GM19455 (cell line): ENCODE results near the gene GOLGA6C.
"Not testable (repeated sequence)": the region's sequence is repeated elsewhere in the genome, so short reads cannot be mapped to it uniquely, and the experiment has no call there.

Experiments used
- ATAC-seq: cut with Tn5 transposase; IDR thresholded peaks from one replicate; pipeline ENCODE4 v1.9.1; 2021; ENCODE audit not compliant: unreplicated experiment

The GOLGA6C gene

GRCh38 chr15:75227112-75227511 lies 31.0 kb upstream of the GOLGA6C start:
- not testable (repeated sequence) for ATAC-seq

GRCh38 chr15:75227663-75228280 lies 30.4 kb upstream of the GOLGA6C start:
- no peak for ATAC-seq

DNA sequence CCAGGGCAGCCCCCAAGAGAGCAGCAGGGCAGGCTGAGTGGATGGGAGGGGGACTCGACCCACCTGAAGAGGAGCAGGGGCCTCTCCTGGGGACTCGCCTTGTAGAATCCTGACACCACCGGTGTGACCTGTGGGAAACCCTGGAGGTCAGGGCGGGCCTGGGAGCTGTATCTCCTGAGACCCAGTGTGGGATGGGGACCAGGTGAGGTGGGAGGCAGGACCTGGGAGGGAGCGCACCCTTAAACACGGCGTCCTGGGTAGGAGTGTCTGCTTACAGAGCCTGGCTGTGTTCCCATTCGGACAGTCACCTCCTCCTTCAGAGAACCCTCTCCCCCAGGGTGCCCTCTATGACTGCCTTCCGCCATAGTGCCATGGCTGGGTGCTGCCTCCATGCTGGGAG lies 29.3 kb upstream of the GOLGA6C start:
- ATAC-seq: no peak

DNA sequence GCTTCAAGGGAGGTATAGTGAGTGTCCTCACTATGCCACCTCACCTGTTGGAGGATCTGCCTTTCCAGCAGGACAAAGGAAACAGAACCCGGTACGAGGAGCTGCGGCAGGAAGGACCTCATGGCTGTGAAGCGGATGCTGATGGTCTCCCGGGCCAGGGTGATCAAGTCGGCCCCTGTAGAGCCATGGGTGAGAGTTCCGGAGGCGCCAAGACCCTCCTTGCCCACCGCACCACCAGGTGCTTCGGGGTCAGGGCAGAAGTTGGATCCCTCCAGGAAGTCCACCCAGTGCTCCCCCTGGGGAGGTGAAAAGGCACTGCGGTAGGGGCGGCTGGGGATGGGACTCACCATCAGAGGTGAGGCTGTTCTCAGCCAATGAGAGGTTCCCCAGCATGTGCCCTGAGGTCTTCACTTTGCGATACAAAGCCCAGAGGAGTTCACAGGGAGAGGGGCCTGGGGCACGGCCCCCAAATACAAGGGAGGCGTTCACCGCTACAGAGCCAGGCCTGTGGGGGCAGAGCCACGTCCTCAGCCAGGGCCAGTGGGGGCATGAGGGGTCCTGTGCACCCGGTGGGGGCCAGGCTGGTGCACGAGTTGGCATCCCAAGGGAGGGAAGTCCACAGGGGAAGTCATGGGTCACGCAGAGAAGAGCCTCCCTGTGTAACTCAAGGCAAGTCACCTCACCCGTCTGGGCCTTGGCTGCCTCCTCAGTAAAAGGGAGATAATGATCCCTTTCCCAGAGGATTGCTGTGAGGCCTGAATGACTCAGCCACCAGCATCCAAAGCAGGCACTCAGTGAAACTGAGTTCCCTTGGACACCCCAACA lies 28.7 kb upstream of the GOLGA6C start:
- no peak for ATAC-seq

- ATAC-seq: no peak
Measured at GRCh38 chr15:75230016-75230343, 28.2 kb upstream of the GOLGA6C start.

DNA sequence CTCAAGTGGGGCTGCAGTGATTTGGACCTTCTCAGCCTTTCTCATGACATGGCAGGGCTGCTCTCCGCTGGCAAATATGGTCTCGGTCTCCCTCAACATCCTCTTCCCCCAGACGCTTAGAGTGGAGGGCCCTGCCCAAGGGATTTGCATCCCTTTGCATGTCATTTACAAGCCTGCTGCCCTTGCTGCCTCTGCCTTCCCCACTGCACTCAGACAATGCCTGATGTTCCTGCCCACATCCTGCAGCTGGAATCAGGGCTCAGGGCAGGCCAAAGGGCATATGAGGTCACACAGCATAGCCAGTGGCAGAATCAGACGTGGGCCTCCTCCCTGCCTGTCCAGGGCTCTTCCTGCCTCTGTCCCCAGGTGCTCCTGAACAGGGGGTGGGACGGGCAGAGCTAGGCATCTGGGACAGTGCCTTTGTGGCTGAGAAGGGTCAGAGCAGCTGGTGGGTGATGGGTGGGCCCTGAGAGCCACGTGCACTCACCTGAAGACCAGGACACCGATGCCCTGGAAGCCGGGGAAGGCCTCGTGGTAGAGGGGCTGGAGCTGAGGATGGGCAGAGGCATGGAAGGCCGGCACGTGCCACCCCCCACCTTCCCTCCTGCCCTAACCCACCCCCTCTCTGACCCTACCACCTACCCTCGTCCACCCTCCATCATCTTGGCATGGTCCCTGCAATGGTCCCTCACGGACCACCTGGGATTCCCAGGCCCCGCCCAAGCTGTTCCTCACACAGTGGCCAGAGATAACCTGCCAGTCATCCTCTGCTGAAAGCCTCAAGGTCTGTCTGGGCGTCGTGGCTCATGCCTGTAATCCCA lies 27.4 kb upstream of the GOLGA6C start:
- no peak for ATAC-seq

DNA sequence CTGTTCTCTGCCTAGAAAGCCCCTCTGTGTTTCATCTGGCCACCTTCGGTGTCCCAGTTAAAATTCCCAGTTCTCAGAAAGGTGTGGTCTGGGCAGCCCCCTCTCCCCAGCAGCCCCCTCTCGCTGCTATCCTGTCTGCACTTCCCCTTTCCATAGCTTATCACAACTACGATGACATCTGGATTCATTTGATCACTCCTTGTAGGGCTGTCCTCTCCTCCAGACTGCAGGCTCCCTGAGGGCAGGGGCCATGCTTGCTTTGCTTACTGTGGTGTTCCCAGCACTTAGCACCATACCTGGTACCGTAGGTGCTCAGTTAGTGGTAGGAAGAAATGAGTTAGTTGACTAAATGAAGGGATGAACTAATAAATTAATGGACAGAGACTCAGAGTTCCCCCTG lies 26.3 kb upstream of the GOLGA6C start:
- no peak for ATAC-seq

DNA sequence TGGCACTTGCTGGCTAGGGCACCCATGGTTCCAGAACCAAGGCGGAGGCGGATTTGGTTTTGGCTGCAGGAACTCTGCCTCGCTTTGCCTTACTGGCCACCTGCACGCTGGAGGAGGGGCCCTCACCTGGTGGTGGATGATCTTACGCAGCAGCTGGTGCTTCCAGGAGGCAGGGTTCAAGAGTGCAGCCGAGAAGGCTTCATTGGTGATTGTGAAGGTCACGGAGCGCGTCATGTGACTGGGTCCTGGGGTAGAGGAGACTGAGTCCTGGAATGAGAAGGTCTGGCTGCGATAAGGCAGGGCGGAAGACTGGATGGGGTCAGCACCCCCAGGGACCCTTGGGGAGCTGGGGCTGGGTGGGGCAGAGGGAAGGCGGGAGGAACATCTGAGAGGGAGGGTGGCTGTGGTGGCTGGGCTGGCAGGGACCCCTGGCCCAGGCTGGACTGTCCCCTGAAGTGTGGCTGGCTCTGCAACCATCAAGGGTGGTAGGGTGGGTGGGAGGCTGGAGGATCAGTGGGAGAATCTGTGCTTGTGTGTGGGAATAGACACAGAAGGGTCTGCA lies 25.8 kb upstream of the GOLGA6C start:
- no peak for ATAC-seq

DNA sequence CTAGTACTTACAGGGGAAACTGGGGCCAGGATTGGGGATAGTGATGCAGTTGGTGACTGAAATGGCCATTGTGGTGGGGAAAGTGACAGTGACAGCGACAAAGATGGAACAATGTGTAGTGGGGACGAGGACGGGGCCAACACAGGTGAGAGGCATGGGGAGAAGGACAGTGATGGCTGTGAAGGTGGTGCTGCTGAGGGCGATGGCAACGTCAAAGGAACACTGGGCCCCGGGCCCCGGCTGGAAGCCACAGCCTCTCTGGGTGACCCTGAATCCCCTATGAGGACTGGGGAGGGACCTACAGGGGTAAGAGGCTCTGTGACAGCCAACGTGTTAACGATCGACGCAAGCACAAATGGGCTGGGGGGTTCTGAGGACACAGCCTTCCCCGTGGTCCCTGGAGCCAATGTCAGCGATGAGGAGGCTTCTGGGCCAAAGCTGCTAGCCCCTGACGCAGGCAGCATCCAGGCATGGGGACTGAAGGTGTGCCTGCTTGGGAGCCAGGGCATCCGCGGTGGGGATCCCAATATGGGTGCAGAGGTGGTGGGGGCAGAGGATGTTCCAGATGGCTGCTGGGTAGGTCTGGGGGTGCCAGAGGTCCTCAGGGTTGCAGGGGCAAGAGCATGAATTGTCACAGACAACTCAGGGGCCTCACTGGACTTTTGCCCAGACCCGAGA lies 25.2 kb upstream of the GOLGA6C start:
- ATAC-seq: no peak

DNA sequence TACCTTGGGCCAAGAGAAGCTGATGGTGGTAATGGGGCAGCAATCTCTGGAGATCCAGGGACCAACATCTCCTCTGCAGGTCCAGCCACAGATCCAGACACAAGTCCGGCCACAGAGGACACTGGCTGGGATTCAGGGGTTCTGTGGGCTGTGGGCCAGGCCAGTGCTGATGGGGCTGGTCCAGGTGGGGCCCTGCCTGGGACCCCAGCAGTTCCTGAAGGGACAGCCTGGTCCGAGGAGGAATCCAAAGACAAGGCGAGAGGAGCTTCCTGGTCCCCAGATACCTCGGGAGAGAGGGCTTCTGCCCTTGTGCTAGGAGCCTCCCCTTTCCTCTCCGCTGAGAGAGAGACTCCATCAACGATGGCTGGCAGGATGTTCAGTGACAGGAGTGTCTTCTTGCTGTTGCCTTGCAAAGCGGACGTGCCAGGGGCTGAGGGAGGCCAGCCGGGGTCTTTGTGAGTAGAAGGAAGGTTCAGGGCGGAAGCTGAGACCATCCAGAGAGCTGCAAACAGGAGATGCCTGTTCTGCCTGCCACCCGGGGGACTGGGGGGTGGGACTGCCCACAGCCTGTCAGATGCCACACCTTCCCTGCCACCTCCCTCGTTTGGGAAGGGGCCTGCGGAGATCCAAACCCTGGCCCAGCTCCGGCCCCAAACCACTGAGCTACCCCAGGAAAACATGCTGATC lies 24.5 kb upstream of the GOLGA6C start:
- ATAC-seq: no peak

DNA sequence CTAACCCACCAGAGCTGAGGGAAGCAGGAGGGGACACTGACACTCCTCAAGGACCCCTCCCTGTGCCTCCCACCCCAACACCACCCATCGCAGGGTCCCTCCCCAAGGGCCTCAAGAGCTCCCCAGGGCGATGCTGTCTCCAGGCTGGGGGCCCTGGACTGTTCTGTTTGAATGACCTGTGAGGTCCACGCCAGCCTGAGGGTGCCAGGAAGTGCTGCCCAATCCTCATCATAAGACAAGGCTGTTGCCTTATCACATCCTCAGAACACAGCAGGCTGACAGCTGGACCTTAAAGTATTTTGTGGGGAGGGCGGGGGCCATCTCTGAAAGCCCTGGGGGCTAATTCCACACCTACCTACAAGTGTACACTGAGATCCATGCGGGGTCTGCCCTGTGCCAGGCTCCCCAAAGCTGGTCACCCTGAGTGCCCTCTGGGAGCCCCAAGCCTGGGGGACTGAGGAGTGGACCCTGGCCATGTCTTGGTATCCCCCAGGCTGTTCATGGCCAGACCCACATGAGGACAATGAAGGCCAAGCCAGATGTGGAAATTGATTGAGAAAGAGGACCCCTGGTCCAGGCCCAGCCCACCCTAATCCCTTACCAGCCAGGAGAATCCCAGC lies 23.8 kb upstream of the GOLGA6C start:
- ATAC-seq: no peak

DNA sequence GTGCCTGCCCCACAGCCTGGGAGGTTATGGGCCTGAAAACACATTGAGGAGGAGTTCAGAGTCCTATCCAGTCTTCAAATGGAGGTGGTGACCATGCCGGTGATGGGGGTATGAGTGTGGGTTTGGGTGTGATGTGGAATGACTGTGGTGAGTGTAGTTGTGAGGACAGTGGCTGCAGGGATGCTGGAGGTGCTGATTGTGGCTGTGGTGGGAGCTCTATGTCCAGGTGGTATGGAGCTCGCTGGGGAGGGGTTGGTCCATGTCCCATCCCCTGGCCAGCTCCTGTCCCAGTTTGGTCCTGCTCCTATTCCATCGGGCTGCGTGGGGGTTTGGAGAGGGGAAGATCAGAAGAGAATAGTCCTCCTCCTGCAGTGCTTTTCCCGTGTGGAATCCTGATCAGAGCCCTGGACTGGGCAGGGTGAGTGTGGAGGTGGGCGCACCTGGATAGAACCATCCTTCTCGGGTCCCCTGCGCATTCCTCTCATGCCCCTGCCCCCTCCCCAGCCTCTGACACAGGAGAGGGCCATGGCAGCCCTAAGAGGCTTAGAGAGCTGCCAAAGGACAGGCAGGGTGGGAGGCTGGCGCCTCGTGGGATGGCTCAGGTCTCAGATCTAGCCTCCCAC lies 23.0 kb upstream of the GOLGA6C start:
- ATAC-seq: no peak

DNA sequence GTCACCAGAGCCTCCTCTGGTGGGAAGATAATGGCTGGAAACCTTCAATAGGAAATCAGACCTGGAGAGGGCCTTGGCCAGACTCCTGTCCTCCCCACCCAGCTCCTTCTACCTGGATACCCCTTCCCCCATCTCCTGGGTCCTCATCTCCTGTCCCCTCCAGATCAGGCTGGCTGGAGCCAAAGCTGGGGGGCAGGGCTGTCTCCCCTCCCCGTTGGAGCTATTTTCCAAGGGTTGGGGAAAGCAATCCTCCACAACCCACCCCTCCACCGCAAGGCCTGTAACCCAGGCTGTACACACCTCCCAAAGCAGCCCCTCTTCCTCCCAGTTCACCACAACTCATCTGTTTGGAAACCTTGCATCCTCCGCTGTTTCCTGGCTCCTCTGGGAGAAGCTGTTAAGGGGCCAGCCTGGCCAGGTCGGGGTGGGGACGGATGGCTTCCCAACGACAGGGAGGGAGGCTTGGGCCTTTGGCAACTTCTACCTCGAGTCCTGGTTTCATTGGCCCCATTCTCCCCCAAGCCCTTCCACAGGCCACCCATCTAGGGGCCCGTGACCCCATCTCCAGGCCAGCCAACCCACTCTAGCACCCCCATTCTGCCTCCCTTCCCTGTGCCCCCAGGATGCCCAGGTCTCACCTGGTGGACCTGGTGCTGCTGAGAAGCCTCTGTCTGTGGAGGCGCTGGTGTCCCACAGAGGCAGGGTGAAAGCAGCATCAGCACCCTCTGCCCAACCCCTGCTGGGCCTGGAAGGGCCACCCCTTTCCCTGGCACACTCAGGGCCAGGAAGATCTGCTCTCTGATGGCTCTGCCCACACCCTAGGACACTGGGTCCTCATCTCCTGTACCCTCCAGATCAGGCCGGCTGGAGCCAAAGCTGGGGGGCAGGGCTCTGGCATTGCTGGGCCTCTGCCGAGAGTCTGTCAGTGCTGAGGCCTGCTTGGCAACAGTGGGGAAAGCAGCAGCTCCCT lies 22.1 kb upstream of the GOLGA6C start:
- ATAC-seq: no peak

DNA sequence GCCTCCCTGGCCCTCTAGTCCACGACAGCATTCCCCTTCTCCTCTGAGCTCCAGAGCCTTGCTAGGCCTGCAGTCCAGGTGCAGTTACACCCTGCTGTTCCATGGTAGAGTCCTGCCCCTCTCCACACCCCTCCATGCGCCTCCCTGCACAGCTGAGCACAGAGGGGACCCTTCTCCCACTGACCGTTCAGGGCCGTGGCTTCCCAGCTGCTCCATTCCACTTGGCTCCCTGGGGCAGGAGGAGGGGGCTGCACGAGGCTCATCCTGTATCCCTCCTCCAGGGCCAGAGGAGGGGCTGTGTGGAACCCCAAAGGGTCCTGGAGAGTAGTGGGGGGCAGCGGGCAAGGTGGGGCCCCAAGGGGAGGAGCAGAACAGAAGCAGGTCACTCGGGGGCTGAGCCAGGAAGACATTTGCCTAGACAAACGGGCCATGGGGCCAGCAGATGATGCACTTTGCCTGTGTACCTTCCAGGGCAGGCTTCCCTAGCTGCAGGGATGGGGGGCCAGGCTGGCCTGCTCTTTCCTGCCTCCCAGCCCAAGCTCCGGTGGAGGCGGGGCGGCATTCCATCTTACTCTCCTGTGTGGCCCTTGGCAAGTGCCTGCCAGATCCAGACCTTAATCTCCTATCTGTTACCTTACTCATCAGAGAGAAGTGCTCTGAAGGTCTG lies 20.7 kb upstream of the GOLGA6C start:
- ATAC-seq: no peak

- no peak for ATAC-seq
Measured at GRCh38 chr15:75238150-75238549, 20.0 kb upstream of the GOLGA6C start.

GRCh38 chr15:75245741-75246140 lies 12.4 kb upstream of the GOLGA6C start:
- ATAC-seq: not testable (repeated sequence)

- ATAC-seq: not testable (repeated sequence)
Measured at GRCh38 chr15:75248991-75249390, 9.1 kb upstream of the GOLGA6C start.

- no peak for ATAC-seq
Measured at GRCh38 chr15:75249726-75250125, 8.4 kb upstream of the GOLGA6C start.
